Ovary (tissue), 9 donors: ENCODE results near the gene XPO5. TPM values are rescaled to one million over a fixed set of nuclear protein-coding genes. Genes with fewer than 3 reads are reported as not detected.

Experiments
- DNase-seq, 5 donors: peaks; one replicate each; pipeline ENCODE4 v3.0.0-alpha.2; 2019 to 2020
- H3K27ac ChIP-seq, 2 donors: fragments of 200-600 bp; one replicate each; pipeline versions ENCODE4 v1.5.1 to v1.8.0; 2019 to 2022
- H3K27me3 ChIP-seq: fragments of 200-600 bp; one replicate; pipeline ENCODE4 v1.8.0; 2022
- H3K36me3 ChIP-seq: fragments of 200-600 bp; sonication (generic); one replicate; pipeline ENCODE4 v1.5.1; 2019
- H3K4me1 ChIP-seq: one replicate; pipeline ENCODE4 v1.8.1; 2013; ENCODE audit warnings: mild to moderate bottlenecking, moderate library complexity; ENCODE audit not compliant: insufficient read depth
- H3K4me3 ChIP-seq: fragments of 200-600 bp; sonication (generic); one replicate; pipeline ENCODE4 v1.5.1; 2017
- H3K9me3 ChIP-seq, 2 donors: fragments of 200-600 bp in 1 of 2; sonication (generic) in 1 of 2; one replicate each; pipeline versions ENCODE4 v1.5.1 to v1.8.1; 2013 to 2019; ENCODE audit warnings: mild to moderate bottlenecking in 1 of 2, moderate library complexity in 1 of 2
- EP300 ChIP-seq: sonication (generic); formaldehyde crosslinking; IDR thresholded peaks from one replicate; pipeline ENCODE4 v1.6.1; 2017; ENCODE audit warnings: antibody characterized with exemption
- POLR2A ChIP-seq: fragments of 450-650 bp; IDR thresholded peaks from one replicate; pipeline ENCODE4 v1.6.1; 2017; ENCODE audit warnings: antibody characterized with exemption, mild to moderate bottlenecking, moderate library complexity
- WGBS, 3 donors: extraction: QIAGEN DNeasy Blood & Tissue Kit in 1 of 3; methylation state at CpG; one replicate each; pipeline versions ENCODE4 v1.1.5 to v1.1.7; 2013 to 2017; 5-methylcytosine and 5-hydroxymethylcytosine counted together
- intact Hi-C, 4 donors: fragments of 100-400 bp; cut with DNase I; formaldehyde crosslinking; loops; one replicate each; pipeline versions ENCODE4 v1.11.0 to v1.15.1; 2022 to 2023
- polyA plus RNA-seq, 2 donors: library from polyadenylated mRNA; stranded (reverse); fragments of 200-250 nt in 1 of 2; fragments of 350-450 nt in 1 of 2; fragmentation: Illumina TruSeq in 1 of 2; extraction: RNeasy Lipid Tissue Mini Kit (QIAGEN cat#74804) in 1 of 2; gene quantifications; one replicate each; pipeline ENCODE4 v1.2.3, GENCODE V29; 2013 to 2014
- total RNA-seq, 7 donors: library from RNA; depleted of rRNA in 2 of 7; stranded (reverse); fragments of >200 nt in 2 of 7; fragmentation: NEBNext Ultra II Directional in 3 of 7; extraction: Animal tissue kit (Norgen Biotek cat#: 25700) in 3 of 7; gene quantifications; one replicate each; pipeline versions ENCODE4 v1.1.0 to v1.2.4, GENCODE V29; 2016 to 2023
- TF ChIP-seq, protein P1 (sequence below), 3 donors: fragments of 450-650 bp in 2 of 3; fragments of 200-600 bp in 1 of 3; IDR thresholded peaks; one replicate each; pipeline versions ENCODE4 v1.5.1 to v1.8.0; 2016 to 2022; ENCODE audit warnings: antibody characterized with exemption in 3 of 3, mild to moderate bottlenecking in 1 of 3
- donor health status: DM: no; HTN: no; CAD: no; lungs with moderate emphysema.
- donor health status: DM: no; HTN: no; CAD: no.
- donor health status: Bipolar disorder and iron deficiency.
- donor health status: DM: yes; HTN: yes; CAD: no.
- donor health status: DM: no; HTN: no; CAD: no.
- donor health status: DM: yes; HTN: yes; CAD: no.

XPO5 gene
- total and polyA plus RNA-seq, 9 donors, result 6.8 to 41.8 (median 24.5) TPM

DNA sequence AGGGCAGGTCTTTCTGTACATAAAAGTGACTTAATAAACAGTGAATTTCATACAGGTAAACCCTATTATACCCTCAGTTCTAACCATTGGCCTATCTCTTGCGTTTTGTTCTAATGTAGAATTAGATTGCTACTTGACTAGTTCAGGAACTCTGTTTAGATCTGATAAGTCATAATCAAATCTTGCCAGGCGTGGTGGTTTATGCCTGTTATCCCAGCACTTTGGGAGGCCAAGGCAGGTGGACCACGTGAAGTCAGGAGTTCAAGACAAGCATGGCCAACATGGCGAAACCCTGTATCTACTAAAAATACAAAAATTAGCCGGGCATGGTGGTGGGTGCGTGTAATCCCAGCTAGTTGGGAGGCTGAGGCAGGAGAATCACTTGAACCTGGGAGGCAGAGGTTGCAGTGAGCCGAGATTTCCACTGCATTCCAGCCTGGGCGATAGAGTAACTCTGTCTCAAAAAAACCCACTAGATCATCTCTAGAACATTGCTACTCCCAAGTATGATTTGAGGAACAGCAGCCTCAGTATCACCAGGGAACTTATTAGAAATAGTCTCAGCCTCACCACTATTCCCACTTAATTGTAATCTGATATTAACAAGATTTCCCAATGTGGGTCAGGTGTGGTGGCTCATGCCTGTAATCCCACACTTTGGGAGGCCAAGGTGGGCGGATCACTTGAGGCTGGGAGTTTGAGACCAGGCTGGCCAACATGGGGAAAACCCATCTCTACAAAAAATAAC lies 41.1 kb upstream of the XPO5 start:
- intact Hi-C loops, result no loop called here
- Histone ChIP-seq H3K27ac (no peak overlapping the region), H3K4me3 (no peak overlapping the region), H3K4me1 (no peaks in the 10 kb centered on the region), H3K27me3 (no peaks in the 10 kb centered on the region), H3K36me3 (no peaks in the 10 kb centered on the region), H3K9me3 (no peaks in the 10 kb centered on the region)
- no peak for DNase-seq
- TF ChIP-seq, protein P1, sequence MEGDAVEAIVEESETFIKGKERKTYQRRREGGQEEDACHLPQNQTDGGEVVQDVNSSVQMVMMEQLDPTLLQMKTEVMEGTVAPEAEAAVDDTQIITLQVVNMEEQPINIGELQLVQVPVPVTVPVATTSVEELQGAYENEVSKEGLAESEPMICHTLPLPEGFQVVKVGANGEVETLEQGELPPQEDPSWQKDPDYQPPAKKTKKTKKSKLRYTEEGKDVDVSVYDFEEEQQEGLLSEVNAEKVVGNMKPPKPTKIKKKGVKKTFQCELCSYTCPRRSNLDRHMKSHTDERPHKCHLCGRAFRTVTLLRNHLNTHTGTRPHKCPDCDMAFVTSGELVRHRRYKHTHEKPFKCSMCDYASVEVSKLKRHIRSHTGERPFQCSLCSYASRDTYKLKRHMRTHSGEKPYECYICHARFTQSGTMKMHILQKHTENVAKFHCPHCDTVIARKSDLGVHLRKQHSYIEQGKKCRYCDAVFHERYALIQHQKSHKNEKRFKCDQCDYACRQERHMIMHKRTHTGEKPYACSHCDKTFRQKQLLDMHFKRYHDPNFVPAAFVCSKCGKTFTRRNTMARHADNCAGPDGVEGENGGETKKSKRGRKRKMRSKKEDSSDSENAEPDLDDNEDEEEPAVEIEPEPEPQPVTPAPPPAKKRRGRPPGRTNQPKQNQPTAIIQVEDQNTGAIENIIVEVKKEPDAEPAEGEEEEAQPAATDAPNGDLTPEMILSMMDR (IDR thresholded peaks at IDR 0.05), result no peak
- TF ChIP-seq EP300 (no peak), POLR2A (no peak)
- 95 to 97% (median 96%) methylated on average over 9 of the region's 9 CpGs for WGBS, 3 donors

DNA sequence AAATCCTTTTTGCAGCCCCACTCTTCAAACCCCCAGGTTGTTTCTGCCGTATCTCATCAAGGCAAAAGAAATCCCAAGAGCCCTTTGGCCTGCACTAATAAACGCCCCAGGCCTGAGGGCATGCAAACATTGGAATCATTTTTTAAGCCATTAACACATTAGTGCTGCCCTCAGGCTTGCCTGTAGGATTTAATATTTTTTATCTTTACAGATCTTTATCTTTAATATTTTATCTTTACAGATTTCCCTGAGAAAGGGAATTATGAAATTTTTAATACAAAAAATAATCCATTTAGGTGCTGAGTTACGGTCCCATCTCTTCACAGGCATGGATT lies 38.5 kb upstream of the XPO5 start:
- intact Hi-C loops, result no loop called here
- no peaks in the 10 kb centered on the region for H3K36me3 ChIP-seq
- WGBS, 3 donors, result 79 to 81% (median 79%) methylated on average over 3 of the region's 3 CpGs

DNA sequence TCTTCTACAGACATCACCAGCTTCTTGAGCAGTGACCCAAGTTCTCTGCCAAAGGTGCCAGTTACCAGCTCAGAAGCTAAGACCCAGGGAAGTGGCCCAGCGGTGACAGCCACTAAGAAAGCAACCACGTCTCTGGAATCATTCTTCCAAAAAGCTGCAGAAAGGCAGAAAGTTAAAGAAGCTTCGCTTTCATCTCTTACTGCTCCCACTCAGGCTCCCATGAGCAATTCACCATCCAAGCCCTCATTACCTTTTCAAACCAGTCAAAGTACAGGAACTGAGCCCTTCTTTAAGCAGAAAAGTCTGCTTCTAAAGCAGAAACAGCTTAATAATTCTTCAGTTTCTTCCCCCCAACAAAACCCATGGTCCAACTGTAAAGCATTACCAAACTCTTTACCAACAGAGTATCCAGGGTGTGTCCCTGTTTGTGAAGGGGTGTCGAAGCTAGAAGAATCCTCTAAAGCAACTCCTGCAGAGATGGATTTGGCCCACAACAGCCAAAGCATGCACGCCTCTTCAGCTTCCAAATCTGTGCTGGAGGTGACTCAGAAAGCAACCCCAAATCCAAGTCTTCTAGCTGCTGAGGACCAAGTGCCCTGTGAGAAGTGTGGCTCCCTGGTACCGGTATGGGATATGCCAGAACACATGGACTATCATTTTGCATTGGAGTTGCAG lies 38.0 kb upstream of the XPO5 start:
- TF ChIP-seq, protein P1 (IDR thresholded peaks at IDR 0.05), result no peak
- TF ChIP-seq EP300 (no peak), POLR2A (no peak)
- Histone ChIP-seq H3K9me3 (no peaks in the 10 kb centered on the region), H3K27ac (no peak overlapping the region), H3K27me3 (no peaks in the 10 kb centered on the region), H3K36me3 (no peaks in the 10 kb centered on the region), H3K4me1 (no peaks in the 10 kb centered on the region), H3K4me3 (no peak overlapping the region)
- DNase-seq, result no peak
- WGBS, 3 donors, result 92 to 95% (median 93%) methylated on average over 6 of the region's 6 CpGs
- intact Hi-C loops, result no loop called here

More for the DNA sequence above, 38.5 kb upstream of the XPO5 start:
- TF ChIP-seq, protein P1 (IDR thresholded peaks at IDR 0.05), result no peak
- TF ChIP-seq EP300 (no peak), POLR2A (no peak)
- H3K27me3 ChIP-seq, result no peaks in the 10 kb centered on the region
- H3K4me3 ChIP-seq, result no peak overlapping the region
- no peak overlapping the region for H3K27ac ChIP-seq
- no peaks in the 10 kb centered on the region for H3K4me1 ChIP-seq
- DNase-seq, result no peak
- no peaks in the 10 kb centered on the region for H3K9me3 ChIP-seq

DNA sequence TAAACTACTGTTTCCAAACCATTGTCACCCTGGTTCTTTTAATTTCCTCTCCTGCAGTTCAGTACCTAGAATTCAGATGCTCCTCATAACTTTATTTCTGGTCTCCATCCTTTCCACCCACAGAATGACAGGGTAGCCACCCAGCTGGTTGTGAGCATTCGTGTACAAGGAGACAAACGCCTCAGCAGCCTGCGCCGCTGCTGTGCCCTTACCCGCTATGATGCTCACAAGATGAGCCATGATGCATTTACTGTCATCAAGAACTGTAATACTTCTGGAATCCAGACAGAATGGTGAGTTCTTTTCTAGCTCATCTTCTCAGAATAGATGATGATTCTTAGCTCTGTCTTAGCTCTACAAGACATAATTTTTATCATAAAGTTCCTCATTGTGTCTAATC lies 34.6 kb upstream of the XPO5 start:
- TF ChIP-seq, protein P1 (IDR thresholded peaks at IDR 0.05), result no peak
- no peak for TF ChIP-seq EP300
- TF ChIP-seq POLR2A, result no peak
- intact Hi-C loops, result no loop called here
- H3K9me3 ChIP-seq, result no peaks in the 10 kb centered on the region
- no peak for DNase-seq
- no peaks in the 10 kb centered on the region for H3K4me1 ChIP-seq
- no peaks in the 10 kb centered on the region for H3K36me3 ChIP-seq
- H3K4me3 ChIP-seq, result no peak overlapping the region
- 94 to 98% (median 97%) methylated on average over 5 of the region's 5 CpGs for WGBS, 3 donors
- no peak overlapping the region for H3K27ac ChIP-seq
- no peaks in the 10 kb centered on the region for H3K27me3 ChIP-seq
